Activated naive CD4-positive, alpha-beta T cell treated with anti-CD3 and anti-CD28 coated beads, Interleukin-2, amount 10 ng/mL, durations not matched to agents 5 hours and 36 hours (primary cell): ENCODE results near the gene ZNF37A. TPM values are rescaled to one million over a fixed set of nuclear protein-coding genes. Genes with fewer than 3 reads are reported as not detected.

Source experiments
- total RNA-seq, 2 experiments: library from RNA; stranded (reverse); gene quantifications; one replicate each; pipeline ENCODE4 v1.2.3, GENCODE V29; 2021

ZNF37A gene
- 10 to 100 TPM; 19.1 to 19.4 TPM for total RNA-seq

DNA sequence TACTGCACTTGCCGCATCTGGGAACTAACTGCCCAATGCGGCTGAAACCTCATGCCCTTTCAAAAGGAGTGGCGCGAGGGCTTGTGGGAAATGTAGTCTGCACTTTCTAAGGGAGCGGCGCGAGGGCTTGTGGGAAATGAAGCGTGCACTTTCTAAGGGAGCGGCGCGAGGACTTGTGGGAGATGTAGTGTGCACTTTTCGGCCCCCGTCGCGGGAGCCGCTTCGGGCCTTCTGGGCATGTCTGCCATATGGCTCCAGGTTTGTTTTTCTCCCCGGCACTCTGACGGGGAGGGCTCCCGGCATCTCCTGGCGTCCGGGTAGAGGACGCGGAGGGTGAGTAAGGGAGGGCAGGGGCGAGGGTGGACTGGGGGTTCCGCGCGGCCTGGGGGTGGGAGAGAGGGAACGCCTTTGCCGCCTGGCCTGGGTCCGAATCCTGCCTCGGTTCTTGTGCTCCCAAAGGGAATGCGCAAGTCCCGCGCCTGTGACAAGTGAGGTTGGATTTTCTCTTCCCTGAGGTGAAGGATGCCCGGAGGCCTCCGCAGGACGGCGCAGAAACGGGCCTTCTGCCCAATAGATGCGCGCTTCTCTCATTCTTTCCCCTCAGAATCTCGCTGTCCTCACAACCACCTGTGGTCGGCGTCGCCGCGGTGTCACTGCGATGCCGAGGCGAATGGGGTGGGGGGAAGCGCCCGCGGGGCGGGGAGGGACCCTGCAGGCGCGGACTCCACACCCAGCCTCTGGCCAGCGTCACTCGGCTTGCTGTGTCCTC is at the start of gene ZNF37A:
TSS of gene ZNF37A (plus strand) at position 180 of the 769 bp plus-strand sequence. CDS start 2,281 bp downstream, outside the sequence.

Other genes with a start within 250 kb of the ZNF37A start
- 10 to 100 TPM; 10.6 to 10.8 TPM for gene ZNF248, start 236.7 kb upstream of the ZNF37A start, total RNA-seq
- gene ZNF25, start 117.7 kb upstream of the ZNF37A start, total RNA-seq: 1 to 10 TPM; 4.1 to 5.0 TPM
- gene ZNF33A, start 83.7 kb upstream of the ZNF37A start, total RNA-seq: 10 to 100 TPM; 36.7 to 38.0 TPM